Right lobe of liver (tissue), 4 donors: ENCODE data around the gene SKP1.

Experiments
- POLR2A ChIP-seq: fragments of 450-650 bp; IDR thresholded peaks from one replicate; pipeline ENCODE4 v1.6.1; 2017; ENCODE audit warnings: antibody characterized with exemption, mild to moderate bottlenecking
- TF ChIP-seq, protein P1 (sequence below), 4 donors: fragments of 200-600 bp in 3 of 4; fragments of 450-650 bp in 1 of 4; IDR thresholded peaks; one replicate each; pipeline versions ENCODE4 v1.5.1 to v1.8.0; 2016 to 2022; ENCODE audit warnings: antibody characterized with exemption in 4 of 4, mild to moderate bottlenecking in 2 of 4
- donor health status: DM: no; HTN: no; CAD: no.
- donor health status: DM: no; HTN: no; CAD: no.
- donor health status: DM: no; HTN: yes; CAD: no.

DNA sequence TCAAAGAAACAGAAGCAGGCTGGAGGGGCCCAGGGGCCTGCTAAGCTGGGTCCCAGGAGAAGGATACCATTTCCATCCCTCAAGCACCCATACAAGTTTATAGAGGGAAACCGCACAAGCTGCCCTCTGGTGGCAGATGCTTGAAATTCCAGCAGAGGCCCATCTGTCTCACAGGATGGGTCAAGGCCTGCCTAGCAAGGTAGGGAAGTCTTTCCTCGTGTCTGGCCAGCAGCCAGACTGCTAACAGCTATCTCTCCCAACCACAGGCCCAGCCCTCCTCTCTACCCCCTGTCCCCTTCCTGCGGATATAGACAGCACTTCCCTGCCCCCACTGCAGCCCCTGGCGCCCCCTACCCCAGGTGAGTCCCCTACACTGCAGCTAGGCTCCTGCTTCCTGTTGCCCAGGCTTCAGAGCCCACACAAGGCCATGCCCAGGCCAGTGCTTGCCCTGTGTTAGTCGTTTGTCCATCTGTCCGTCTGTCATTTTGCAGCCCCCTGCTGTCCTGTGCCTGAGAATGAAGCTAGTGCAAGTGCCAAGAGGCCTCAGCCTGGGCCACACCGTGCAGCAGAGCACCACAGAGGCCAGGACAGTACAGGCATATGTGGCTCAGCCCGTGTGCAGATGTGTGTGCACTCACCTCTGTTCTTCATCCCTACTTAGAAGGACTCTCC lies 36.1 kb downstream of the SKP1 start:
- TF ChIP-seq, protein P1, sequence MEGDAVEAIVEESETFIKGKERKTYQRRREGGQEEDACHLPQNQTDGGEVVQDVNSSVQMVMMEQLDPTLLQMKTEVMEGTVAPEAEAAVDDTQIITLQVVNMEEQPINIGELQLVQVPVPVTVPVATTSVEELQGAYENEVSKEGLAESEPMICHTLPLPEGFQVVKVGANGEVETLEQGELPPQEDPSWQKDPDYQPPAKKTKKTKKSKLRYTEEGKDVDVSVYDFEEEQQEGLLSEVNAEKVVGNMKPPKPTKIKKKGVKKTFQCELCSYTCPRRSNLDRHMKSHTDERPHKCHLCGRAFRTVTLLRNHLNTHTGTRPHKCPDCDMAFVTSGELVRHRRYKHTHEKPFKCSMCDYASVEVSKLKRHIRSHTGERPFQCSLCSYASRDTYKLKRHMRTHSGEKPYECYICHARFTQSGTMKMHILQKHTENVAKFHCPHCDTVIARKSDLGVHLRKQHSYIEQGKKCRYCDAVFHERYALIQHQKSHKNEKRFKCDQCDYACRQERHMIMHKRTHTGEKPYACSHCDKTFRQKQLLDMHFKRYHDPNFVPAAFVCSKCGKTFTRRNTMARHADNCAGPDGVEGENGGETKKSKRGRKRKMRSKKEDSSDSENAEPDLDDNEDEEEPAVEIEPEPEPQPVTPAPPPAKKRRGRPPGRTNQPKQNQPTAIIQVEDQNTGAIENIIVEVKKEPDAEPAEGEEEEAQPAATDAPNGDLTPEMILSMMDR (IDR thresholded peaks at IDR 0.05): peak; percentile 71 to 86 (median 83)
- TF ChIP-seq POLR2A: no peak
